Measurements from ENCODE around the gene EXOC4. TPM values are rescaled to one million over a fixed set of nuclear protein-coding genes. Genes with fewer than 3 reads are reported as not detected.

EXOC4 gene
- total RNA-seq, 1 donor from 2014 or later, result 65.0 TPM

- Mint-ChIP-seq H3K36me3 (ENCODE audit: low read depth) (peaks cover 49% of the 10 kb centered on the region), H3K9me3 (peaks cover 9% of the 10 kb centered on the region), H3K4me1 (ENCODE audit: low read depth) (peaks cover 31% of the 10 kb centered on the region), H3K27ac (no peak overlapping the region), H3K4me3 (ENCODE audit: low read depth) (no peak overlapping the region), H3K27me3 (ENCODE audit: low read depth) (no peaks in the 10 kb centered on the region)
- intact Hi-C loops (cut with micrococcal nuclease), result no loop called here
- DNase-seq (ENCODE audit: low spot score), result no peak
Observed at GRCh38 chr7:133475655-133476054, 222.8 kb downstream of the EXOC4 start.

- intact Hi-C loops (cut with micrococcal nuclease), result loop anchor here (2.0 kb wide), 1 partner anchor 15 kb away; no protein-coding TSS in a partner anchor
- no peaks in the 10 kb centered on the region for H3K27me3 Mint-ChIP-seq (ENCODE audit: low read depth)
Observed at GRCh38 chr7:133477791-133478190, 224.9 kb downstream of the EXOC4 start.

GRCh38 chr7:133478591-133479135 is 225.8 kb downstream of the EXOC4 start:
- H3K4me1 Mint-ChIP-seq (ENCODE audit: low read depth), result peaks cover 52% of the 10 kb centered on the region
- no peaks in the 10 kb centered on the region for H3K9me3 Mint-ChIP-seq
- H3K36me3 Mint-ChIP-seq (ENCODE audit: low read depth), result peaks cover 47% of the 10 kb centered on the region
- no peak overlapping the region for H3K4me3 Mint-ChIP-seq (ENCODE audit: low read depth)
- intact Hi-C loops (cut with micrococcal nuclease), result loop anchor here (2.0 kb wide), 1 partner anchor 14 kb away; no protein-coding TSS in a partner anchor
- no peaks in the 10 kb centered on the region for H3K27me3 Mint-ChIP-seq (ENCODE audit: low read depth)
- no peak for DNase-seq (ENCODE audit: low spot score)
- H3K27ac Mint-ChIP-seq, result no peak overlapping the region

More at GRCh38 chr7:133477791-133478190, 224.9 kb downstream of the EXOC4 start:
- Mint-ChIP-seq H3K9me3 (no peaks in the 10 kb centered on the region), H3K27ac (no peak overlapping the region), H3K4me1 (ENCODE audit: low read depth) (peaks cover 49% of the 10 kb centered on the region), H3K4me3 (ENCODE audit: low read depth) (no peak overlapping the region), H3K36me3 (ENCODE audit: low read depth) (peaks cover 48% of the 10 kb centered on the region)
- no peak for DNase-seq (ENCODE audit: low spot score)

- Mint-ChIP-seq H3K4me1 (ENCODE audit: low read depth) (peaks cover 60% of the 10 kb centered on the region), H3K36me3 (ENCODE audit: low read depth) (peaks cover 47% of the 10 kb centered on the region), H3K4me3 (ENCODE audit: low read depth) (no peak overlapping the region)
Observed at GRCh38 chr7:133479456-133480065, 226.7 kb downstream of the EXOC4 start.

GRCh38 chr7:133480868-133481267 is 228.0 kb downstream of the EXOC4 start:
- no peak for DNase-seq (ENCODE audit: low spot score)
- no peaks in the 10 kb centered on the region for H3K27me3 Mint-ChIP-seq (ENCODE audit: low read depth)
- intact Hi-C loops (cut with micrococcal nuclease), result no loop called here
- no peaks in the 10 kb centered on the region for H3K9me3 Mint-ChIP-seq
- peak overlapping the region; percentile 11 for H3K4me3 Mint-ChIP-seq (ENCODE audit: low read depth)
- peaks cover 49% of the 10 kb centered on the region for H3K36me3 Mint-ChIP-seq (ENCODE audit: low read depth)
- peak overlapping the region; percentile 73 for H3K27ac Mint-ChIP-seq
- peaks cover 67% of the 10 kb centered on the region for H3K4me1 Mint-ChIP-seq (ENCODE audit: low read depth)

More at GRCh38 chr7:133479456-133480065, 226.7 kb downstream of the EXOC4 start:
- Mint-ChIP-seq H3K27me3 (ENCODE audit: low read depth) (no peaks in the 10 kb centered on the region), H3K27ac (peak overlapping the region; percentile 8), H3K9me3 (no peaks in the 10 kb centered on the region)
- DNase-seq (ENCODE audit: low spot score), result no peak
- intact Hi-C loops (cut with micrococcal nuclease), result loop anchor here (2.0 kb wide), 1 partner anchor 13 kb away; no protein-coding TSS in a partner anchor

- H3K27ac Mint-ChIP-seq, result peak overlapping the region; percentile 78
- H3K4me3 Mint-ChIP-seq (ENCODE audit: low read depth), result peak overlapping the region; percentile 59
- no peaks in the 10 kb centered on the region for H3K27me3 Mint-ChIP-seq (ENCODE audit: low read depth)
- peaks cover 69% of the 10 kb centered on the region for H3K4me1 Mint-ChIP-seq (ENCODE audit: low read depth)
- H3K9me3 Mint-ChIP-seq, result no peaks in the 10 kb centered on the region
- DNase-seq (ENCODE audit: low spot score), result no peak
- intact Hi-C loops (cut with micrococcal nuclease), result no loop called here
- peaks cover 47% of the 10 kb centered on the region for H3K36me3 Mint-ChIP-seq (ENCODE audit: low read depth)
Observed at GRCh38 chr7:133481676-133482075, 228.8 kb downstream of the EXOC4 start.

GRCh38 chr7:133482599-133482998 is 229.7 kb downstream of the EXOC4 start:
- Mint-ChIP-seq H3K9me3 (no peaks in the 10 kb centered on the region), H3K4me1 (ENCODE audit: low read depth) (peaks cover 60% of the 10 kb centered on the region)

GRCh38 chr7:133484086-133484485 is 231.2 kb downstream of the EXOC4 start:
- Mint-ChIP-seq H3K9me3 (peaks cover 3% of the 10 kb centered on the region), H3K4me1 (ENCODE audit: low read depth) (peaks cover 52% of the 10 kb centered on the region), H3K4me3 (ENCODE audit: low read depth) (peak overlapping the region; percentile 79), H3K36me3 (ENCODE audit: low read depth) (peaks cover 32% of the 10 kb centered on the region), H3K27me3 (ENCODE audit: low read depth) (no peaks in the 10 kb centered on the region), H3K27ac (peak overlapping the region; percentile 91)
- intact Hi-C loops (cut with micrococcal nuclease), result loop anchor here (1.0 kb wide), 1 partner anchor 8 kb away; no protein-coding TSS in a partner anchor
- peak; percentile 58 for DNase-seq (ENCODE audit: low spot score)

More at GRCh38 chr7:133482599-133482998, 229.7 kb downstream of the EXOC4 start:
- no peaks in the 10 kb centered on the region for H3K27me3 Mint-ChIP-seq (ENCODE audit: low read depth)
- H3K36me3 Mint-ChIP-seq (ENCODE audit: low read depth), result peaks cover 42% of the 10 kb centered on the region
- peak overlapping the region; percentile 78 for H3K27ac Mint-ChIP-seq
- peak overlapping the region; percentile 79 for H3K4me3 Mint-ChIP-seq (ENCODE audit: low read depth)
- no peak for DNase-seq (ENCODE audit: low spot score)
- intact Hi-C loops (cut with micrococcal nuclease), result no loop called here

- peaks cover 56% of the 10 kb centered on the region for H3K4me1 Mint-ChIP-seq (ENCODE audit: low read depth)
- H3K4me3 Mint-ChIP-seq (ENCODE audit: low read depth), result peak overlapping the region; percentile 13
- peak overlapping the region; percentile 86 for H3K27ac Mint-ChIP-seq
- intact Hi-C loops (cut with micrococcal nuclease), result loop anchor here (2.0 to 10.0 kb wide), 6 partner anchors 71 to 965 kb away; partner anchors contain the start of genes AKR1B1, CHCHD3 and EXOC4
- H3K9me3 Mint-ChIP-seq, result peaks cover 16% of the 10 kb centered on the region
- peaks cover 30% of the 10 kb centered on the region for H3K36me3 Mint-ChIP-seq (ENCODE audit: low read depth)
- H3K27me3 Mint-ChIP-seq (ENCODE audit: low read depth), result no peaks in the 10 kb centered on the region
- DNase-seq (ENCODE audit: low spot score), result no peak
Observed at GRCh38 chr7:133489906-133490305, 237.0 kb downstream of the EXOC4 start.

- no peaks in the 10 kb centered on the region for H3K27me3 Mint-ChIP-seq (ENCODE audit: low read depth)
- peak overlapping the region; percentile 20 for H3K4me3 Mint-ChIP-seq (ENCODE audit: low read depth)
- peak overlapping the region; percentile 94 for H3K27ac Mint-ChIP-seq
- intact Hi-C loops (cut with micrococcal nuclease), result loop anchor here (1.0 to 10.0 kb wide), 9 partner anchors 29 to 1058 kb away; partner anchors contain the start of genes AKR1B1, CHCHD3 and EXOC4
- peaks cover 23% of the 10 kb centered on the region for H3K36me3 Mint-ChIP-seq (ENCODE audit: low read depth)
- no peak for DNase-seq (ENCODE audit: low spot score)
- H3K4me1 Mint-ChIP-seq (ENCODE audit: low read depth), result peaks cover 46% of the 10 kb centered on the region
- H3K9me3 Mint-ChIP-seq, result peaks cover 20% of the 10 kb centered on the region
Observed at GRCh38 chr7:133491201-133491691, 238.4 kb downstream of the EXOC4 start.

- peak overlapping the region; percentile 20 for H3K4me3 Mint-ChIP-seq (ENCODE audit: low read depth)
- H3K27ac Mint-ChIP-seq, result peak overlapping the region; percentile 94
- peaks cover 46% of the 10 kb centered on the region for H3K4me1 Mint-ChIP-seq (ENCODE audit: low read depth)
- no peak for DNase-seq (ENCODE audit: low spot score)
- H3K9me3 Mint-ChIP-seq, result peaks cover 26% of the 10 kb centered on the region
- no peaks in the 10 kb centered on the region for H3K27me3 Mint-ChIP-seq (ENCODE audit: low read depth)
- H3K36me3 Mint-ChIP-seq (ENCODE audit: low read depth), result peaks cover 30% of the 10 kb centered on the region
- intact Hi-C loops (cut with micrococcal nuclease), result loop anchor here (1.0 to 10.0 kb wide), 11 partner anchors 8 to 1059 kb away; partner anchors contain the start of genes AKR1B1, CHCHD3 and EXOC4
Observed at GRCh38 chr7:133491846-133492652, 239.2 kb downstream of the EXOC4 start.

GRCh38 chr7:133497061-133497460 is 244.2 kb downstream of the EXOC4 start:
- Mint-ChIP-seq H3K36me3 (ENCODE audit: low read depth) (peaks cover 37% of the 10 kb centered on the region), H3K27ac (no peak overlapping the region), H3K4me1 (ENCODE audit: low read depth) (peaks cover 19% of the 10 kb centered on the region), H3K27me3 (ENCODE audit: low read depth) (no peaks in the 10 kb centered on the region), H3K9me3 (peaks cover 18% of the 10 kb centered on the region), H3K4me3 (ENCODE audit: low read depth) (no peak overlapping the region)
- intact Hi-C loops (cut with micrococcal nuclease), result loop anchor here (10.0 kb wide), 1 partner anchor 958 kb away; the partner anchor contains the start of gene AKR1B1
- DNase-seq (ENCODE audit: low spot score), result no peak
